Loucy (cell line): ENCODE measurements around the gene EPX.
A peak's percentile ranks its signal among the peaks of the same experiment; 100 is the strongest.

Experiments used
- H2AFZ ChIP-seq: fragments of 200-600 bp; sonication (generic); 2 replicates; pipeline ENCODE4 v1.6.0; 2016; ENCODE audit warnings: antibody characterized with exemption, mild to moderate bottlenecking, low read length, moderate library complexity
- H3F3A ChIP-seq: fragments of 200-600 bp; 2 replicates; pipeline ENCODE4 v1.6.0; 2016; ENCODE audit warnings: antibody characterized with exemption, low read depth, mild to moderate bottlenecking
- H3K27me3 ChIP-seq: fragments of 200-600 bp; sonication (generic); 2 replicates; pipeline ENCODE4 v1.6.1; 2014; ENCODE audit warnings: low read length, mild to moderate bottlenecking; ENCODE audit not compliant: insufficient read depth, poor library complexity, severe bottlenecking
- H3K36me3 ChIP-seq: fragments of 200-600 bp; sonication (generic); 2 replicates; pipeline ENCODE4 v1.6.1; 2016; ENCODE audit warnings: low read length; ENCODE audit not compliant: insufficient read depth
- H3K4me1 ChIP-seq: fragments of 200-600 bp; sonication (generic); 2 replicates; pipeline ENCODE4 v1.5.1; 2014; ENCODE audit warnings: low read length, mild to moderate bottlenecking; ENCODE audit not compliant: insufficient read depth, poor library complexity, severe bottlenecking
- H3K4me2 ChIP-seq: fragments of 200-600 bp; sonication (generic); 2 replicates; pipeline ENCODE4 v1.6.0; 2014; ENCODE audit warnings: antibody characterized with exemption, low read length, low read depth, mild to moderate bottlenecking; ENCODE audit not compliant: poor library complexity, severe bottlenecking
- H3K4me3 ChIP-seq: fragments of 200-600 bp; sonication (generic); 2 replicates; pipeline ENCODE4 v1.5.1; 2014; ENCODE audit warnings: low read length, mild to moderate bottlenecking, mixed read lengths; ENCODE audit not compliant: poor library complexity, severe bottlenecking
- H3K79me2 ChIP-seq: fragments of 200-600 bp; sonication (generic); 2 replicates; pipeline ENCODE4 v1.6.1; 2014; ENCODE audit warnings: low read length; ENCODE audit not compliant: insufficient read depth
- H3K9ac ChIP-seq: fragments of 200-600 bp; sonication (generic); 2 replicates; pipeline ENCODE4 v1.6.0; 2014; ENCODE audit warnings: mild to moderate bottlenecking, low read depth, low read length, moderate library complexity; ENCODE audit not compliant: poor library complexity, severe bottlenecking
- H3K9me2 ChIP-seq: fragments of 200-600 bp; sonication (generic); replicated peaks from 2 replicates; pipeline ENCODE4 v1.6.1; 2016; ENCODE audit warnings: low read depth, low read length, mixed read lengths
- H3K9me3 ChIP-seq: fragments of 200-600 bp; sonication (generic); 2 replicates; pipeline ENCODE4 v1.6.1; 2014; ENCODE audit warnings: mild to moderate bottlenecking, antibody characterized with exemption, low read length, low read depth; ENCODE audit not compliant: insufficient read depth
- H4K20me1 ChIP-seq: fragments of 200-600 bp; sonication (generic); 2 replicates; pipeline ENCODE4 v1.6.0; 2014; ENCODE audit warnings: antibody characterized with exemption, low read length, mild to moderate bottlenecking; ENCODE audit not compliant: insufficient read depth, poor library complexity, severe bottlenecking
- EZH2phosphoT487 ChIP-seq: fragments of 200-600 bp; IDR thresholded peaks from 2 replicates; pipeline ENCODE4 v1.6.1; 2018; ENCODE audit warnings: antibody characterized with exemption, mild to moderate bottlenecking, moderate library complexity, borderline replicate concordance
- TF ChIP-seq, protein P1 (sequence below): fragments of 200-600 bp; sonication (generic); conservative IDR thresholded peaks from 2 replicates; pipeline ENCODE4 v1.5.1; 2014; ENCODE audit warnings: mild to moderate bottlenecking, antibody characterized with exemption, low read length

Gene EPX

DNA sequence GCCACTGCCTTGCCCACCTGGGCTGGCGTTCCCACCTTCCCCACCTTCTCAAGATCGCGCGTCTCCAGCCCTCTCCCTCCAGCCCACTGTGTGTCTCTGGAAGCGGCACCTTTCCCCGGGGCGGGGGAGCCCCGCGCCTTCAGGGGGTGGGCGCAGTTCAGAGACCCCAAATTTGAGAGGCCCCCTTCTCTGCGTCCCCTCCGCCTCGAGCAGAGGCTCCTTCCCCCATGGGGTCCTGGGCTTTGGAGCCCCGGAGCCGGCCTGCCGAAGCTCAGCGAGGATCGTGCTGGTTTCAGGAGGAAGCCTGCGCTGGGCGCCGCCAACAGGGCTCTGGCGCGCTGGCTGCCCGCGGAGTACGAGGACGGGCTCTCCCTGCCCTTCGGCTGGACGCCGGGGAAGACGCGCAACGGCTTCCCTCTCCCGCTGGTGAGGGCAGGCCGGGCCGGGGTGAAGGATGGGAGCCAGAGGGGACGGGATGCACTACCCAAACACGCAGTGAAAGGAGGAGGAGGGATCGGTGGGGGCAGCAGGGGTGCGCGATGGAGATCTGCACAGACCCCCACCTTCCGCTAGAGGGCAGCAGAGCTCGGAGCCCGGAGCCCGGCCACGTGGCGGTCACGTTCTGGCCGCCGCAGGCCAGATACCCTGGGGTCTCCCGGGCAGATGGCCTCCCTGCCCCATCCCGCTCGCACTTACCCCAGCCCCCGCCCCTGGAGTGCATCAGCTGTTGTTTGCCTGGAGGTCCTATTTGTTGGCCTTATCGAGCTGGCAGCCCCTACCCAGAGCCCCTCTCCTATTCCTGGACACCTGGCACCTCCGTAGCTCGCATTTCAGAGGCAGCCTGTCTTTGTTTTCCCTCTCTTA lies 57.0 kb downstream of the EPX start:
- H4K20me1 ChIP-seq = no peaks in the 10 kb centered on the region
- no peaks in the 10 kb centered on the region for H3K9me2 ChIP-seq
- H3K27me3 ChIP-seq = no peaks in the 10 kb centered on the region
- no peaks in the 10 kb centered on the region for H3F3A ChIP-seq
- peaks cover 9% of the 10 kb centered on the region for H3K4me1 ChIP-seq
- no peak overlapping the region for H3K4me2 ChIP-seq
- H3K79me2 ChIP-seq = no peaks in the 10 kb centered on the region
- H3K9ac ChIP-seq = no peak overlapping the region
- no peaks in the 10 kb centered on the region for H3K36me3 ChIP-seq
- H3K9me3 ChIP-seq = no peaks in the 10 kb centered on the region
- TF ChIP-seq, protein P1, sequence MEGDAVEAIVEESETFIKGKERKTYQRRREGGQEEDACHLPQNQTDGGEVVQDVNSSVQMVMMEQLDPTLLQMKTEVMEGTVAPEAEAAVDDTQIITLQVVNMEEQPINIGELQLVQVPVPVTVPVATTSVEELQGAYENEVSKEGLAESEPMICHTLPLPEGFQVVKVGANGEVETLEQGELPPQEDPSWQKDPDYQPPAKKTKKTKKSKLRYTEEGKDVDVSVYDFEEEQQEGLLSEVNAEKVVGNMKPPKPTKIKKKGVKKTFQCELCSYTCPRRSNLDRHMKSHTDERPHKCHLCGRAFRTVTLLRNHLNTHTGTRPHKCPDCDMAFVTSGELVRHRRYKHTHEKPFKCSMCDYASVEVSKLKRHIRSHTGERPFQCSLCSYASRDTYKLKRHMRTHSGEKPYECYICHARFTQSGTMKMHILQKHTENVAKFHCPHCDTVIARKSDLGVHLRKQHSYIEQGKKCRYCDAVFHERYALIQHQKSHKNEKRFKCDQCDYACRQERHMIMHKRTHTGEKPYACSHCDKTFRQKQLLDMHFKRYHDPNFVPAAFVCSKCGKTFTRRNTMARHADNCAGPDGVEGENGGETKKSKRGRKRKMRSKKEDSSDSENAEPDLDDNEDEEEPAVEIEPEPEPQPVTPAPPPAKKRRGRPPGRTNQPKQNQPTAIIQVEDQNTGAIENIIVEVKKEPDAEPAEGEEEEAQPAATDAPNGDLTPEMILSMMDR = peak; percentile 70
- TF ChIP-seq EZH2phosphoT487 = no peak
- no peak overlapping the region for H3K4me3 ChIP-seq
- H2AFZ ChIP-seq = peak overlapping the region; percentile 46; the same call in 1 of the 2 replicates

GRCh38 chr17:58250344-58251011 lies 58.0 kb downstream of the EPX start:
- H3K9ac ChIP-seq = no peak overlapping the region
- no peaks in the 10 kb centered on the region for H3F3A ChIP-seq
- peaks cover 9% of the 10 kb centered on the region for H3K4me1 ChIP-seq
- H3K9me3 ChIP-seq = no peaks in the 10 kb centered on the region
- H3K9me2 ChIP-seq = no peaks in the 10 kb centered on the region
- no peaks in the 10 kb centered on the region for H4K20me1 ChIP-seq
- TF ChIP-seq, protein P1 = no peak
- no peak for TF ChIP-seq EZH2phosphoT487
- H3K27me3 ChIP-seq = no peaks in the 10 kb centered on the region
- no peaks in the 10 kb centered on the region for H3K79me2 ChIP-seq
- H3K4me2 ChIP-seq = no peak overlapping the region
- H3K4me3 ChIP-seq = no peak overlapping the region
- H3K36me3 ChIP-seq = no peaks in the 10 kb centered on the region
- H2AFZ ChIP-seq = no peak overlapping the region

- H3K79me2 ChIP-seq = no peaks in the 10 kb centered on the region
- no peaks in the 10 kb centered on the region for H3K9me3 ChIP-seq
- no peaks in the 10 kb centered on the region for H3K27me3 ChIP-seq
- no peak for TF ChIP-seq EZH2phosphoT487
- TF ChIP-seq, protein P1 = no peak
- H3K4me3 ChIP-seq = no peak overlapping the region
- no peaks in the 10 kb centered on the region for H3F3A ChIP-seq
- H3K9me2 ChIP-seq = no peaks in the 10 kb centered on the region
- H3K4me1 ChIP-seq = peaks cover 9% of the 10 kb centered on the region
- no peaks in the 10 kb centered on the region for H3K36me3 ChIP-seq
- H3K9ac ChIP-seq = no peak overlapping the region
- no peak overlapping the region for H2AFZ ChIP-seq
- no peaks in the 10 kb centered on the region for H4K20me1 ChIP-seq
- no peak overlapping the region for H3K4me2 ChIP-seq
Measured at GRCh38 chr17:58252141-58252540, 59.6 kb downstream of the EPX start.
